Nephron (organoid): ENCODE data around the gene YPEL3.
A peak's percentile ranks its signal among the peaks of the same experiment; 100 is the strongest.

Experiments
- H3K27ac Mint-ChIP-seq, 3 experiments: 2 replicates each; pipeline ENCODE4 v1.8.0; 2020; ENCODE audit warnings: mixed read lengths in 3 of 3, mild to moderate bottlenecking in 2 of 3, moderate library complexity in 1 of 3
- H3K27me3 Mint-ChIP-seq: 2 replicates; pipeline ENCODE4 v1.8.0; 2021; ENCODE audit warnings: low read depth, mild to moderate bottlenecking, moderate library complexity, mixed read lengths
- H3K36me3 Mint-ChIP-seq: 2 replicates; pipeline ENCODE4 v1.8.0; 2020; ENCODE audit warnings: low read depth, mixed read lengths
- H3K4me1 Mint-ChIP-seq: 2 replicates; pipeline ENCODE4 v1.8.0; 2020; ENCODE audit warnings: mixed read lengths
- H3K4me3 Mint-ChIP-seq, 3 experiments: 2 replicates each; pipeline ENCODE4 v1.8.0; 2020; ENCODE audit warnings: mild to moderate bottlenecking in 3 of 3, mixed read lengths in 3 of 3, moderate library complexity in 2 of 3
- H3K9me3 Mint-ChIP-seq: 2 replicates; pipeline ENCODE4 v1.8.0; 2020; ENCODE audit warnings: mixed read lengths
- TF ChIP-seq, protein P1 (sequence below), 3 experiments: fragments of 200-600 bp; sonication (generic); IDR thresholded peaks; one replicate each; pipeline ENCODE4 v1.5.0; 2021; ENCODE audit warnings: antibody characterized with exemption in 3 of 3; ENCODE audit not compliant: unreplicated experiment in 3 of 3

Gene YPEL3

DNA sequence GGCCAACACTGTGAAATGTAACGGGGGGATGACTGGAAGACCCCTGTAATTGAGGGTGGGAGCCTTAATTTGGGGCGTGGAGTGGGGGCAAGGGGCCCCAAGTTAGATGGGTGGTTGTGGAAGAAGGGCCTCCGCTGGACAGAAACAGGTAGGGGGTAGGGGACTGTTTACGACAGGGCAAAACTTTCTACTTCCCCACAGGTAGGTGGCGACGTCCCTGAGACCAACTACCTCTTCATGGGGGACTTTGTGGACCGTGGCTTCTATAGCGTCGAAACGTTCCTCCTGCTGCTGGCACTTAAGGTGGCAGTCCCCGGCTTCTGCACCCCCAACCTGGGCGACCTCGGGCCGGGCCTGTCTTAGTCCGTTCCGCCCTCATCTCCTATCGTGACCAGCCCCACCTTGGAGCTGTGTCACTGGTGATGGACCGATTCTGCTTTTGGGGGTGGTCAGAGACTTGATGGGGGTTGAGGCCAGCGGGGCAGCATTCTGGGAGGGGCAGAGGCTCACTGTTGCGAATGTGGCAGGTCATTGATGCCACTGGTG, 13.4 kb downstream of the YPEL3 start:
- TF ChIP-seq, protein P1, sequence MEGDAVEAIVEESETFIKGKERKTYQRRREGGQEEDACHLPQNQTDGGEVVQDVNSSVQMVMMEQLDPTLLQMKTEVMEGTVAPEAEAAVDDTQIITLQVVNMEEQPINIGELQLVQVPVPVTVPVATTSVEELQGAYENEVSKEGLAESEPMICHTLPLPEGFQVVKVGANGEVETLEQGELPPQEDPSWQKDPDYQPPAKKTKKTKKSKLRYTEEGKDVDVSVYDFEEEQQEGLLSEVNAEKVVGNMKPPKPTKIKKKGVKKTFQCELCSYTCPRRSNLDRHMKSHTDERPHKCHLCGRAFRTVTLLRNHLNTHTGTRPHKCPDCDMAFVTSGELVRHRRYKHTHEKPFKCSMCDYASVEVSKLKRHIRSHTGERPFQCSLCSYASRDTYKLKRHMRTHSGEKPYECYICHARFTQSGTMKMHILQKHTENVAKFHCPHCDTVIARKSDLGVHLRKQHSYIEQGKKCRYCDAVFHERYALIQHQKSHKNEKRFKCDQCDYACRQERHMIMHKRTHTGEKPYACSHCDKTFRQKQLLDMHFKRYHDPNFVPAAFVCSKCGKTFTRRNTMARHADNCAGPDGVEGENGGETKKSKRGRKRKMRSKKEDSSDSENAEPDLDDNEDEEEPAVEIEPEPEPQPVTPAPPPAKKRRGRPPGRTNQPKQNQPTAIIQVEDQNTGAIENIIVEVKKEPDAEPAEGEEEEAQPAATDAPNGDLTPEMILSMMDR (IDR thresholded peaks at IDR 0.05; ENCODE audit: unreplicated experiment in 3 of 3): no peak
- peaks cover 53% of the 10 kb centered on the region for H3K36me3 Mint-ChIP-seq
- no peak overlapping the region for H3K4me3 Mint-ChIP-seq
- H3K4me1 Mint-ChIP-seq: peaks cover 5% of the 10 kb centered on the region
- no peak overlapping the region for H3K27ac Mint-ChIP-seq
- H3K9me3 Mint-ChIP-seq: no peaks in the 10 kb centered on the region
- no peaks in the 10 kb centered on the region for H3K27me3 Mint-ChIP-seq

DNA sequence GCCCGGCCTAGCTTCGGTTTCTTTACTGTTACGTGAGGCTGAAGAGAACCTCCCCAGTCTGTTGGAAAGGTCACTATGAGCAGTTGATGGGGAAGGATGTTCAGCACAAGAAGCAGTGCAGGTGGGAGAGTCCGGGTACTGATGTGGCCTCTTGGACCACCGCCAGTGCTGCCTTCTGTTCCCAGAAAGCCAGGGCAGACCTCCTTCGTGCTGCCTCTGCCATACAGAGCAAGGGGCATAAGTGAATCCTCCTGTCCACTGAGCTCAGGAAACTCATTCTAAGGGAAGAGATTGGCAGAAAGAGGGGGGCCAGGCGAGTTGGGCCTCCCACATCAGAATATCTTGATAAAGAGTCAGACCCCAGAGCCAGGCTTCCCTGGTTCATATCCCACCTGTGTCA, 16.5 kb downstream of the YPEL3 start:
- TF ChIP-seq, protein P1 (IDR thresholded peaks at IDR 0.05; ENCODE audit: unreplicated experiment in 3 of 3): no peak
- peaks cover 59% of the 10 kb centered on the region for H3K36me3 Mint-ChIP-seq
- H3K4me3 Mint-ChIP-seq: peak overlapping the region; percentile 7 to 67 (median 44)
- H3K9me3 Mint-ChIP-seq: no peaks in the 10 kb centered on the region
- H3K27ac Mint-ChIP-seq: no peak overlapping the region
- H3K4me1 Mint-ChIP-seq: peaks cover 19% of the 10 kb centered on the region
- H3K27me3 Mint-ChIP-seq: no peaks in the 10 kb centered on the region

DNA sequence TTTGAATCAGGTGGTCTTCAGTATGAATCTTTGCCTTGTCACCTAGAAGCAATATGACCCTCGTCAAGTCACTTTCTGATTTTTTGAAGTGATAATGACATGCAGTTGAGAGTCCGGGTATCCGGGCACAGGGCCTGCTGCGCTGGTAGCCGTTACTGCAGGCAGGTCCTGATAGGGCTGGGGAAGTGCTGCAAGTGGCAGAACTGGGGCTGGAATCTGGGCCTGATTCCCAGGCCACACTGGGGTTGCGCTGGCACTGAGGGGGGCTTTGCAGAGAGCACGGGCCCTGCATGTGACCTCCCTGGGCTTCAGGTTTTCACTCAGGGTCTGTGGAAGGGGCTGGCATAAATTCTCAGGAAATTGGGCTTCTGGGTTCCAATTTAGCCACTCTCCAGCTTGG, 17.3 kb downstream of the YPEL3 start:
- peaks cover 19% of the 10 kb centered on the region for H3K4me1 Mint-ChIP-seq
- TF ChIP-seq, protein P1 (IDR thresholded peaks at IDR 0.05; ENCODE audit: unreplicated experiment in 3 of 3): no peak
- no peak overlapping the region for H3K27ac Mint-ChIP-seq
- H3K9me3 Mint-ChIP-seq: no peaks in the 10 kb centered on the region
- H3K27me3 Mint-ChIP-seq: no peaks in the 10 kb centered on the region
- H3K4me3 Mint-ChIP-seq: peak overlapping the region; percentile 29 to 98 (median 34)
- H3K36me3 Mint-ChIP-seq: peaks cover 55% of the 10 kb centered on the region

DNA sequence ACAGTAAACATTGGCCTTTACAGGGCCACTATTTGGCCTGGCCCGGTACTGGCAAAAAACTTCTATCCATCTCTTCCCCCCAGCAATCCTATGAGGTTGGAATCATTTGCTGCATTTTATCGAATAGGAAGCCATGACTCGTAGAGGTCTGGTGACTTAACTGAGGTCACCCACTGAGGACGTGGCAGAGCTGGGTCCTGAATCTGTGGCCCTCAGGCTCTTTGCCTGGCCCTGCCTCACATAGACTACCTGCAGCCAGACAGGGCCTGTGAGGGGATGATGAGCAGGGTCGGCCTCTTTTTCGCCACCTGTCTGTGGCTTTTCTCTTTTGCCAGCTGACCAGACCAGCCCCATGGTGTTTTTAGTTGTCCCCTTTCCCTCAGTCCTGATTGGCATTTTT, 18.4 kb downstream of the YPEL3 start:
- Mint-ChIP-seq H3K27ac (peak overlapping the region in 1 of 3 experiments; percentile 46), H3K4me3 (peak overlapping the region; percentile 95 to 98 (median 97)), H3K36me3 (peaks cover 46% of the 10 kb centered on the region), H3K9me3 (no peaks in the 10 kb centered on the region), H3K4me1 (peaks cover 19% of the 10 kb centered on the region), H3K27me3 (no peaks in the 10 kb centered on the region)
- TF ChIP-seq, protein P1 (IDR thresholded peaks at IDR 0.05; ENCODE audit: unreplicated experiment in 3 of 3): no peak

DNA sequence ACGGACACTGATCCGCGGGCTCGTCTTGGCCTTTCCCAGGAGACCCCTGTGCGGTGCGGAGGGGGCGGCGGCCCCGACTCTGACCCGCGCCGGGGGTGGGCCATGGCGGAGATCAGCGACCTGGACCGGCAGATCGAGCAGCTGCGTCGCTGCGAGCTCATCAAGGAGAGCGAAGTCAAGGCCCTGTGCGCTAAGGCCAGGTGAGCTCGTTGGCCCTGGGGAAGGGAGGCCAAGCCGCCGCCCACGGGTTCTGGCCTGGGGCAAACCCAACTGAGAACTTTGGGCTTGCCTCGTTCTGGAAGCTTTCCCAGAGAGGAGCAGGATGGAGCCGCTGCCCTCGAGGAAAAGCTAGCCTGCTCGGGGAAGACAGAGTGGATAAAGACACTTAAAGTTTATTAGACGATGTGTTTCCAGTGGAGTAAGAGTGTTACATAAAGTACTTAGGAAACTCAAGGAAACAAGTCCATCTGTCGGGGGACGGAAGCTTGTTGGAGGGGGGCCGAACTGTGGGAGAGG, 19.7 kb downstream of the YPEL3 start:
- no peaks in the 10 kb centered on the region for H3K9me3 Mint-ChIP-seq
- peaks cover 19% of the 10 kb centered on the region for H3K4me1 Mint-ChIP-seq
- no peaks in the 10 kb centered on the region for H3K27me3 Mint-ChIP-seq
- H3K27ac Mint-ChIP-seq: peak overlapping the region; percentile 28 to 98 (median 92)
- TF ChIP-seq, protein P1 (IDR thresholded peaks at IDR 0.05; ENCODE audit: unreplicated experiment in 3 of 3): no peak
- peak overlapping the region; percentile 95 to 98 (median 97) for H3K4me3 Mint-ChIP-seq
- H3K36me3 Mint-ChIP-seq: peaks cover 49% of the 10 kb centered on the region
